ENCODE data around the gene HNRNPH1. TPM values are rescaled to one million over a fixed set of nuclear protein-coding genes. Genes with fewer than 3 reads are reported as not detected.

The HNRNPH1 gene
- total RNA-seq, 1 experiment from 2014 or later: 940 TPM

- H3K4me1 ChIP-seq: peaks cover 28% of the 10 kb centered on the region
- no peaks in the 10 kb centered on the region for H3K36me3 ChIP-seq (ENCODE audit: control insufficient read depth, insufficient read depth, low read length)
- ChIA-PET POLR2A (no interaction called here), CTCF (no interaction called here)
- BruUV-seq (replicated peaks): no TSS peak
- no peaks in the 10 kb centered on the region for H3K9me3 ChIP-seq
- H3K9me3 Mint-ChIP-seq (ENCODE audit: unreplicated experiment): no peaks in the 10 kb centered on the region
- H3K4me1 Mint-ChIP-seq (ENCODE audit: low read depth, unreplicated experiment): peaks cover 28% of the 10 kb centered on the region
- H3K4me3 Mint-ChIP-seq (ENCODE audit: unreplicated experiment): peak overlapping the region; percentile 95
- no peaks in the 10 kb centered on the region for H3K27me3 ChIP-seq (replicated peaks; ENCODE audit: control insufficient read depth, insufficient read depth, low read length)
- DNase-seq: peak in 1 of 2 experiments; percentile 51
- H3K36me3 Mint-ChIP-seq (ENCODE audit: insufficient read depth, unreplicated experiment): peaks cover 53% of the 10 kb centered on the region
- peak overlapping the region; percentile 74 for H3K4me3 ChIP-seq (ENCODE audit: low read depth, low read length)
- H3K27ac Mint-ChIP-seq (ENCODE audit: unreplicated experiment): peak overlapping the region; percentile 99
- TF ChIP-seq, protein P1, sequence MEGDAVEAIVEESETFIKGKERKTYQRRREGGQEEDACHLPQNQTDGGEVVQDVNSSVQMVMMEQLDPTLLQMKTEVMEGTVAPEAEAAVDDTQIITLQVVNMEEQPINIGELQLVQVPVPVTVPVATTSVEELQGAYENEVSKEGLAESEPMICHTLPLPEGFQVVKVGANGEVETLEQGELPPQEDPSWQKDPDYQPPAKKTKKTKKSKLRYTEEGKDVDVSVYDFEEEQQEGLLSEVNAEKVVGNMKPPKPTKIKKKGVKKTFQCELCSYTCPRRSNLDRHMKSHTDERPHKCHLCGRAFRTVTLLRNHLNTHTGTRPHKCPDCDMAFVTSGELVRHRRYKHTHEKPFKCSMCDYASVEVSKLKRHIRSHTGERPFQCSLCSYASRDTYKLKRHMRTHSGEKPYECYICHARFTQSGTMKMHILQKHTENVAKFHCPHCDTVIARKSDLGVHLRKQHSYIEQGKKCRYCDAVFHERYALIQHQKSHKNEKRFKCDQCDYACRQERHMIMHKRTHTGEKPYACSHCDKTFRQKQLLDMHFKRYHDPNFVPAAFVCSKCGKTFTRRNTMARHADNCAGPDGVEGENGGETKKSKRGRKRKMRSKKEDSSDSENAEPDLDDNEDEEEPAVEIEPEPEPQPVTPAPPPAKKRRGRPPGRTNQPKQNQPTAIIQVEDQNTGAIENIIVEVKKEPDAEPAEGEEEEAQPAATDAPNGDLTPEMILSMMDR (IDR thresholded peaks at IDR 0.05; ENCODE audit: insufficient read depth in 1 of 2, low read depth in 1 of 2, low read length in 1 of 2, severe bottlenecking in 1 of 2, unreplicated experiment in 1 of 2): no peak
- intact Hi-C loops (cut with micrococcal nuclease; ENCODE audit: unreplicated experiment): loop anchor here (5.0 to 10.0 kb wide), 2 partner anchors 68 to 190 kb away; no protein-coding TSS in a partner anchor
- H3K27me3 Mint-ChIP-seq (ENCODE audit: insufficient read depth, unreplicated experiment): peaks cover 3% of the 10 kb centered on the region
Measured at GRCh38 chr5:179624841-179625271, 1.4 kb upstream of the HNRNPH1 start.

GRCh38 chr5:179623906-179624741 lies 653 bp upstream of the HNRNPH1 start:
- DNase-seq: peak in 1 of 2 experiments; percentile 43
- Mint-ChIP-seq H3K27ac (ENCODE audit: unreplicated experiment) (peak overlapping the region; percentile 99), H3K4me1 (ENCODE audit: low read depth, unreplicated experiment) (peaks cover 31% of the 10 kb centered on the region), H3K27me3 (ENCODE audit: insufficient read depth, unreplicated experiment) (peaks cover 3% of the 10 kb centered on the region), H3K36me3 (ENCODE audit: insufficient read depth, unreplicated experiment) (peaks cover 60% of the 10 kb centered on the region), H3K4me3 (ENCODE audit: unreplicated experiment) (peak overlapping the region; percentile 95), H3K9me3 (ENCODE audit: unreplicated experiment) (no peaks in the 10 kb centered on the region)
- ChIA-PET POLR2A (interaction anchor here (0.5 to 2.5 kb wide), 20 partner anchors 9 to 564 kb away, joined by 3 to 42 read pairs (median 4); partner anchors contain the start of genes MAML1, RUFY1 and ZNF354C), CTCF (interaction anchor here (0.6 to 1.6 kb wide), 3 partner anchors 16 to 109 kb away, joined by 3 to 5 read pairs (median 4); partner anchors contain the start of gene MAML1)
- intact Hi-C loops (cut with micrococcal nuclease; ENCODE audit: unreplicated experiment): loop anchor here (1.0 to 10.0 kb wide), 4 partner anchors 55 to 191 kb away; partner anchors contain the start of gene CANX
- no peaks in the 10 kb centered on the region for H3K27me3 ChIP-seq (replicated peaks; ENCODE audit: control insufficient read depth, insufficient read depth, low read length)
- TF ChIP-seq, protein P1 (IDR thresholded peaks at IDR 0.05; ENCODE audit: insufficient read depth in 1 of 2, low read depth in 1 of 2, low read length in 1 of 2, severe bottlenecking in 1 of 2, unreplicated experiment in 1 of 2): no peak
- no peaks in the 10 kb centered on the region for H3K9me3 ChIP-seq
- H3K36me3 ChIP-seq (ENCODE audit: control insufficient read depth, insufficient read depth, low read length): peaks cover under 1% of the 10 kb centered on the region; the same call in 1 of the 2 replicates
- TSS peak; percentile 88 for BruUV-seq (replicated peaks)
- H3K4me1 ChIP-seq: peaks cover 28% of the 10 kb centered on the region
- peak overlapping the region; percentile 74 for H3K4me3 ChIP-seq (ENCODE audit: low read depth, low read length)

- CTCF ChIA-PET: no interaction called here
- peaks cover 5% of the 10 kb centered on the region; the same call in 1 of the 2 replicates for H3K36me3 ChIP-seq (ENCODE audit: control insufficient read depth, insufficient read depth, low read length)
Measured at GRCh38 chr5:179621551-179622214, 1.8 kb downstream of the HNRNPH1 start.

More at GRCh38 chr5:179621551-179622214, 1.8 kb downstream of the HNRNPH1 start:
- Mint-ChIP-seq H3K36me3 (ENCODE audit: insufficient read depth, unreplicated experiment) (peaks cover 85% of the 10 kb centered on the region), H3K9me3 (ENCODE audit: unreplicated experiment) (no peaks in the 10 kb centered on the region), H3K27ac (ENCODE audit: unreplicated experiment) (peak overlapping the region; percentile 99), H3K27me3 (ENCODE audit: insufficient read depth, unreplicated experiment) (peaks cover 3% of the 10 kb centered on the region), H3K4me1 (ENCODE audit: low read depth, unreplicated experiment) (peaks cover 49% of the 10 kb centered on the region), H3K4me3 (ENCODE audit: unreplicated experiment) (peak overlapping the region; percentile 95)
- Histone ChIP-seq H3K9me3 (no peaks in the 10 kb centered on the region), H3K4me3 (ENCODE audit: low read depth, low read length) (peak overlapping the region; percentile 94), H3K27me3 (replicated peaks; ENCODE audit: control insufficient read depth, insufficient read depth, low read length) (no peaks in the 10 kb centered on the region), H3K4me1 (peaks cover 28% of the 10 kb centered on the region)
- intact Hi-C loops (cut with micrococcal nuclease; ENCODE audit: unreplicated experiment): loop anchor here (2.0 to 10.0 kb wide), 3 partner anchors 57 to 193 kb away; no protein-coding TSS in a partner anchor
- POLR2A ChIA-PET: no interaction called here
- TSS peak; percentile 27 for BruUV-seq (replicated peaks)
- peak in 1 of 2 experiments; percentile 8 for DNase-seq
- TF ChIP-seq, protein P1 (IDR thresholded peaks at IDR 0.05; ENCODE audit: insufficient read depth in 1 of 2, low read depth in 1 of 2, low read length in 1 of 2, severe bottlenecking in 1 of 2, unreplicated experiment in 1 of 2): no peak

All from Caco-2 (cell line).